Nephron (organoid): ENCODE measurements around the gene RAPH1.
A peak's percentile ranks its signal among the peaks of the same experiment; 100 is the strongest.

ENCODE experiments used
- H3K27ac Mint-ChIP-seq, 3 experiments: 2 replicates each; pipeline ENCODE4 v1.8.0; 2020; ENCODE audit warnings: mixed read lengths in 3 of 3, mild to moderate bottlenecking in 2 of 3, moderate library complexity in 1 of 3
- H3K27me3 Mint-ChIP-seq: 2 replicates; pipeline ENCODE4 v1.8.0; 2021; ENCODE audit warnings: low read depth, mild to moderate bottlenecking, moderate library complexity, mixed read lengths
- H3K36me3 Mint-ChIP-seq: 2 replicates; pipeline ENCODE4 v1.8.0; 2020; ENCODE audit warnings: low read depth, mixed read lengths
- H3K4me1 Mint-ChIP-seq: 2 replicates; pipeline ENCODE4 v1.8.0; 2020; ENCODE audit warnings: mixed read lengths
- H3K4me3 Mint-ChIP-seq, 3 experiments: 2 replicates each; pipeline ENCODE4 v1.8.0; 2020; ENCODE audit warnings: mild to moderate bottlenecking in 3 of 3, mixed read lengths in 3 of 3, moderate library complexity in 2 of 3
- H3K9me3 Mint-ChIP-seq: 2 replicates; pipeline ENCODE4 v1.8.0; 2020; ENCODE audit warnings: mixed read lengths
- CTCF ChIP-seq, 3 experiments: fragments of 200-600 bp; sonication (generic); IDR thresholded peaks; one replicate each; pipeline ENCODE4 v1.5.0; 2021; ENCODE audit warnings: antibody characterized with exemption in 3 of 3; ENCODE audit not compliant: unreplicated experiment in 3 of 3

Gene RAPH1

GRCh38 chr2:203489531-203489930 lies 45.6 kb downstream of the RAPH1 start:
- no peaks in the 10 kb centered on the region for H3K4me1 Mint-ChIP-seq
- H3K27me3 Mint-ChIP-seq: no peaks in the 10 kb centered on the region
- no peak overlapping the region for H3K4me3 Mint-ChIP-seq
- peak overlapping the region in 2 of 3 experiments; percentile 7 to 17 for H3K27ac Mint-ChIP-seq
- no peak for TF ChIP-seq CTCF (IDR thresholded peaks at IDR 0.05; ENCODE audit: unreplicated experiment in 3 of 3)
- peaks cover 50% of the 10 kb centered on the region for H3K36me3 Mint-ChIP-seq
- no peaks in the 10 kb centered on the region for H3K9me3 Mint-ChIP-seq

GRCh38 chr2:203484266-203485112 lies 50.6 kb downstream of the RAPH1 start:
- H3K27me3 Mint-ChIP-seq: no peaks in the 10 kb centered on the region
- H3K4me3 Mint-ChIP-seq: no peak overlapping the region
- H3K4me1 Mint-ChIP-seq: peaks cover 4% of the 10 kb centered on the region
- peak overlapping the region; percentile 2 to 21 (median 15) for H3K27ac Mint-ChIP-seq
- TF ChIP-seq CTCF (IDR thresholded peaks at IDR 0.05; ENCODE audit: unreplicated experiment in 3 of 3): peak; percentile 41 to 54 (median 52)
- peaks cover 34% of the 10 kb centered on the region for H3K36me3 Mint-ChIP-seq
- H3K9me3 Mint-ChIP-seq: no peaks in the 10 kb centered on the region

- Mint-ChIP-seq H3K27ac (no peak overlapping the region), H3K4me1 (peaks cover 4% of the 10 kb centered on the region), H3K4me3 (no peak overlapping the region), H3K36me3 (peaks cover 20% of the 10 kb centered on the region), H3K27me3 (no peaks in the 10 kb centered on the region), H3K9me3 (no peaks in the 10 kb centered on the region)
- no peak for TF ChIP-seq CTCF (IDR thresholded peaks at IDR 0.05; ENCODE audit: unreplicated experiment in 3 of 3)
Observed at GRCh38 chr2:203480623-203481022, 54.5 kb downstream of the RAPH1 start.

- H3K27me3 Mint-ChIP-seq: no peaks in the 10 kb centered on the region
- H3K4me3 Mint-ChIP-seq: no peak overlapping the region
- H3K27ac Mint-ChIP-seq: no peak overlapping the region
- H3K36me3 Mint-ChIP-seq: peaks cover 12% of the 10 kb centered on the region
- no peaks in the 10 kb centered on the region for H3K9me3 Mint-ChIP-seq
- H3K4me1 Mint-ChIP-seq: peaks cover 4% of the 10 kb centered on the region
- no peak for TF ChIP-seq CTCF (IDR thresholded peaks at IDR 0.05; ENCODE audit: unreplicated experiment in 3 of 3)
Observed at GRCh38 chr2:203476881-203477280, 58.2 kb downstream of the RAPH1 start.

GRCh38 chr2:203471323-203471722 lies 63.8 kb downstream of the RAPH1 start:
- Mint-ChIP-seq H3K9me3 (no peaks in the 10 kb centered on the region), H3K27me3 (no peaks in the 10 kb centered on the region), H3K4me3 (no peak overlapping the region), H3K27ac (peak overlapping the region in 2 of 3 experiments; percentile 47 to 63), H3K36me3 (no peaks in the 10 kb centered on the region), H3K4me1 (peaks cover 4% of the 10 kb centered on the region)
- TF ChIP-seq CTCF (IDR thresholded peaks at IDR 0.05; ENCODE audit: unreplicated experiment in 3 of 3): no peak

- Mint-ChIP-seq H3K27me3 (no peaks in the 10 kb centered on the region), H3K4me1 (peaks cover 5% of the 10 kb centered on the region)
Observed at GRCh38 chr2:203470371-203470770, 64.7 kb downstream of the RAPH1 start.

More at GRCh38 chr2:203470371-203470770, 64.7 kb downstream of the RAPH1 start:
- Mint-ChIP-seq H3K4me3 (peak overlapping the region in 2 of 3 experiments; percentile 2 to 16), H3K9me3 (no peaks in the 10 kb centered on the region), H3K36me3 (peaks cover 2% of the 10 kb centered on the region), H3K27ac (peak overlapping the region; percentile 19 to 80 (median 38))
- no peak for TF ChIP-seq CTCF (IDR thresholded peaks at IDR 0.05; ENCODE audit: unreplicated experiment in 3 of 3)
